ENCODE measurements around the gene SLC25A48.
"Not testable (repeated sequence)": the region's sequence is repeated elsewhere in the genome, so short reads cannot be mapped to it uniquely, and the experiment has no call there.

SLC25A48 gene

GRCh38 chr5:135839566-135839965 lies 5.1 kb downstream of the SLC25A48 start:
- H3K9me3 Mint-ChIP-seq: peaks cover 10 to 25% of the 10 kb centered on the region in 2 donors
- no peak overlapping the region for H3K27ac Mint-ChIP-seq
- DNase-seq: no peak
- H3K4me1 Mint-ChIP-seq: peaks cover 6% of the 10 kb centered on the region
- no peak for ATAC-seq
- H3K4me3 Mint-ChIP-seq: no peak overlapping the region
- peaks cover 43% of the 10 kb centered on the region for H3K27me3 Mint-ChIP-seq

- Mint-ChIP-seq H3K27me3 (peaks cover 34% of the 10 kb centered on the region), H3K4me1 (no peaks in the 10 kb centered on the region), H3K9me3 (peaks cover 10 to 25% of the 10 kb centered on the region in 2 donors), H3K4me3 (no peak overlapping the region), H3K27ac (no peak overlapping the region)
- DNase-seq (no peak), ATAC-seq (no peak)
Measured at GRCh38 chr5:135840959-135841358, 6.5 kb downstream of the SLC25A48 start.

GRCh38 chr5:135842737-135843136 lies 8.3 kb downstream of the SLC25A48 start:
- no peaks in the 10 kb centered on the region for H3K4me1 Mint-ChIP-seq
- H3K27me3 Mint-ChIP-seq: peaks cover 20% of the 10 kb centered on the region
- no peak overlapping the region for H3K4me3 Mint-ChIP-seq
- ATAC-seq (no peak), DNase-seq (no peak)
- peaks cover 5 to 21% of the 10 kb centered on the region in 2 donors for H3K9me3 Mint-ChIP-seq
- no peak overlapping the region for H3K27ac Mint-ChIP-seq

GRCh38 chr5:135843571-135844337 lies 9.3 kb downstream of the SLC25A48 start:
- Mint-ChIP-seq H3K4me3 (no peak overlapping the region), H3K27ac (no peak overlapping the region), H3K4me1 (no peaks in the 10 kb centered on the region), H3K27me3 (peaks cover 17% of the 10 kb centered on the region), H3K9me3 (peaks cover 0 to 11% of the 10 kb centered on the region in 2 donors)
- no peak for ATAC-seq
- DNase-seq: no peak

GRCh38 chr5:135846311-135846710 lies 11.8 kb downstream of the SLC25A48 start:
- H3K4me3 Mint-ChIP-seq: no peak overlapping the region
- ATAC-seq: no peak
- no peaks in the 10 kb centered on the region for H3K9me3 Mint-ChIP-seq
- H3K27ac Mint-ChIP-seq: no peak overlapping the region
- peaks cover 8% of the 10 kb centered on the region for H3K27me3 Mint-ChIP-seq
- H3K4me1 Mint-ChIP-seq: no peaks in the 10 kb centered on the region
- DNase-seq: no peak

GRCh38 chr5:135847976-135848375 lies 13.5 kb downstream of the SLC25A48 start:
- Mint-ChIP-seq H3K27ac (no peak overlapping the region), H3K27me3 (peaks cover 7% of the 10 kb centered on the region), H3K4me1 (no peaks in the 10 kb centered on the region), H3K9me3 (no peaks in the 10 kb centered on the region), H3K4me3 (no peak overlapping the region)
- ATAC-seq (no peak), DNase-seq (no peak)

GRCh38 chr5:135850231-135850630 lies 15.8 kb downstream of the SLC25A48 start:
- H3K27ac Mint-ChIP-seq: no peak overlapping the region
- H3K4me1 Mint-ChIP-seq: no peaks in the 10 kb centered on the region
- DNase-seq: no peak
- no peaks in the 10 kb centered on the region for H3K9me3 Mint-ChIP-seq
- H3K4me3 Mint-ChIP-seq: no peak overlapping the region
- no peak for ATAC-seq
- H3K27me3 Mint-ChIP-seq: no peaks in the 10 kb centered on the region

GRCh38 chr5:135850671-135851070 lies 16.2 kb downstream of the SLC25A48 start:
- Mint-ChIP-seq H3K27ac (no peak overlapping the region), H3K27me3 (peaks cover 4% of the 10 kb centered on the region), H3K9me3 (no peaks in the 10 kb centered on the region), H3K4me3 (no peak overlapping the region), H3K4me1 (no peaks in the 10 kb centered on the region)
- DNase-seq (no peak), ATAC-seq (no peak)

- Mint-ChIP-seq H3K27me3 (peaks cover 11% of the 10 kb centered on the region), H3K4me1 (no peaks in the 10 kb centered on the region), H3K27ac (peak overlapping the region in 1 of 2 donors; percentile 24), H3K9me3 (no peaks in the 10 kb centered on the region), H3K4me3 (no peak overlapping the region)
- no peak for ATAC-seq
- no peak for DNase-seq
Measured at GRCh38 chr5:135851186-135851914, 16.9 kb downstream of the SLC25A48 start.

GRCh38 chr5:135851915-135852845 lies 17.7 kb downstream of the SLC25A48 start:
- no peaks in the 10 kb centered on the region for H3K9me3 Mint-ChIP-seq
- no peaks in the 10 kb centered on the region for H3K4me1 Mint-ChIP-seq
- ATAC-seq (no peak), DNase-seq (no peak)
- H3K4me3 Mint-ChIP-seq: no peak overlapping the region
- peak overlapping the region in 1 of 2 donors; percentile 24 for H3K27ac Mint-ChIP-seq
- peaks cover 15% of the 10 kb centered on the region for H3K27me3 Mint-ChIP-seq

GRCh38 chr5:135857630-135858311 lies 23.3 kb downstream of the SLC25A48 start:
- peak; percentile 22 for ATAC-seq
- Mint-ChIP-seq H3K27me3 (peaks cover 27% of the 10 kb centered on the region), H3K9me3 (no peaks in the 10 kb centered on the region), H3K4me3 (no peak overlapping the region), H3K27ac (no peak overlapping the region), H3K4me1 (no peaks in the 10 kb centered on the region)
- no peak for DNase-seq

GRCh38 chr5:135859186-135859585 lies 24.7 kb downstream of the SLC25A48 start:
- H3K4me1 Mint-ChIP-seq, H3K27ac Mint-ChIP-seq, H3K4me3 Mint-ChIP-seq, ATAC-seq, DNase-seq, H3K9me3 Mint-ChIP-seq: not testable (repeated sequence)
- H3K27me3 Mint-ChIP-seq: peaks cover 38% of the 10 kb centered on the region

GRCh38 chr5:135859641-135860040 lies 25.2 kb downstream of the SLC25A48 start:
- DNase-seq: no peak
- no peak for ATAC-seq
- Mint-ChIP-seq H3K27ac (no peak overlapping the region), H3K9me3 (no peaks in the 10 kb centered on the region), H3K4me3 (no peak overlapping the region), H3K27me3 (peaks cover 38% of the 10 kb centered on the region), H3K4me1 (no peaks in the 10 kb centered on the region)

- peaks cover 25% of the 10 kb centered on the region for H3K27me3 Mint-ChIP-seq
- no peak overlapping the region for H3K4me3 Mint-ChIP-seq
- H3K27ac Mint-ChIP-seq: no peak overlapping the region
- no peaks in the 10 kb centered on the region for H3K4me1 Mint-ChIP-seq
- no peaks in the 10 kb centered on the region for H3K9me3 Mint-ChIP-seq
- ATAC-seq (no peak), DNase-seq (no peak)
Measured at GRCh38 chr5:135861641-135862040, 27.2 kb downstream of the SLC25A48 start.

GRCh38 chr5:135862086-135862485 lies 27.6 kb downstream of the SLC25A48 start:
- ATAC-seq (no peak), DNase-seq (no peak)
- peaks cover 23% of the 10 kb centered on the region for H3K27me3 Mint-ChIP-seq
- H3K4me1 Mint-ChIP-seq: no peaks in the 10 kb centered on the region
- H3K9me3 Mint-ChIP-seq: no peaks in the 10 kb centered on the region
- no peak overlapping the region for H3K27ac Mint-ChIP-seq
- H3K4me3 Mint-ChIP-seq: no peak overlapping the region

Measured in stimulated activated naive CD8-positive, alpha-beta T cell treated with anti-CD3 and anti-CD28 coated beads, Interleukin-15, amount 100 ng/mL, for 72 hours (primary cell).